HCT116 (cell line): ENCODE measurements around the gene ARHGDIA. TPM values are rescaled to one million over a fixed set of nuclear protein-coding genes. Genes with fewer than 3 reads are reported as not detected.
A peak's percentile ranks its signal among the peaks of the same experiment; 100 is the strongest.

ENCODE experiments used
- ATAC-seq: fragments of 200-7000 bp; cut with Tn5 transposase; 2 replicates; pipeline ENCODE4 v1.9.1; 2020; ENCODE audit warnings: mild to moderate bottlenecking, moderate library complexity
- BruUV-seq: library from RNA; stranded (reverse); fragments of 400-500 nt; replicated peaks from 2 replicates; lab custom pipeline; 2021; lab: Mats Ljungman, UMichigan
- CTCF ChIA-PET: fragments of 300-600 bp; sonication (Branson Sonifier 250); formaldehyde crosslinking; loops from one replicate; lab custom pipeline; 2021; ENCODE audit warnings: antibody characterized with exemption; lab: Charles Lee
- POLR2A ChIA-PET: fragments of 300-600, 350-600 bp; sonication (Branson Sonifier 250); formaldehyde crosslinking; loops from one replicate; lab custom pipeline; 2021; ENCODE audit warnings: antibody characterized with exemption; lab: Charles Lee
- RAD21 ChIA-PET, 2 experiments: fragments of 300-600 bp; sonication (Branson Sonifier 250); formaldehyde crosslinking; loops; one replicate each; lab custom pipeline; 2023; ENCODE audit warnings: low total read pairs in 2 of 2; ENCODE audit not compliant: uncharacterized antibody in 2 of 2, unreplicated experiment in 2 of 2, low non-redundant PET in 1 of 2; lab: Charles Lee
- DNase-seq: peaks from one replicate; pipeline ENCODE4 v3.0.0-alpha.2; 2010; ENCODE audit warnings: low read depth, low spot score
- H2AFZ ChIP-seq: fragments of 200-600 bp; shearing (Covaris generic), sonication (generic); 2 replicates; pipeline ENCODE4 v1.6.1; 2017; ENCODE audit warnings: low read depth, mixed run types, mixed read lengths, antibody characterized with exemption, low read length; ENCODE audit not compliant: poor library complexity, severe bottlenecking
- H3K27ac ChIP-seq: 2 replicates; pipeline ENCODE4 v1.5.1; 2012; ENCODE audit warnings: low read depth, low read length
- H3K27me3 ChIP-seq: fragments of 200-600 bp; sonication (generic); 2 replicates; pipeline ENCODE4 v1.6.1; 2016; ENCODE audit warnings: mixed run types, low read length, mixed read lengths; ENCODE audit not compliant: insufficient read depth
- H3K36me3 ChIP-seq, 2 experiments: fragments of 200-500 bp in 1 of 2; fragments of 200-600 bp in 1 of 2; sonication (Bioruptor generic) in 1 of 2; sonication (generic) in 1 of 2; 2 replicates each; pipeline versions ENCODE4 v1.5.1 to v1.6.1; 2014 to 2016; ENCODE audit warnings: low read length in 2 of 2, inconsistent platforms in 1 of 2, mixed read lengths in 1 of 2, mixed run types in 1 of 2; ENCODE audit not compliant: insufficient read depth in 2 of 2, control insufficient read depth in 1 of 2
- H3K4me1 ChIP-seq, 2 experiments: fragments of 200-600 bp in 1 of 2; sonication (generic) in 1 of 2; 2 replicates each; pipeline versions ENCODE4 v1.5.1 to v1.6.1; 2012 to 2017; ENCODE audit warnings: low read length in 2 of 2, inconsistent platforms in 1 of 2, mild to moderate bottlenecking in 1 of 2, mixed read lengths in 1 of 2, mixed run types in 1 of 2, moderate library complexity in 1 of 2; ENCODE audit not compliant: insufficient read depth in 2 of 2, control insufficient read depth in 1 of 2
- H3K4me2 ChIP-seq: fragments of 200-600 bp; sonication (generic); 2 replicates; pipeline ENCODE4 v1.6.1; 2017; ENCODE audit warnings: mixed run types, low read length, mixed read lengths
- H3K4me3 ChIP-seq, 2 experiments: fragments of 200-600 bp in 1 of 2; sonication (generic) in 1 of 2; replicated peaks in 1 of 2; 2 replicates each; pipeline ENCODE4 v1.5.1; 2011 to 2016; ENCODE audit warnings: low read length in 2 of 2, control low read depth in 1 of 2, low read depth in 1 of 2, mild to moderate bottlenecking in 1 of 2, mixed read lengths in 1 of 2, mixed run types in 1 of 2
- H3K79me2 ChIP-seq: fragments of 200-600 bp; sonication (generic); 2 replicates; pipeline ENCODE4 v1.6.1; 2017; ENCODE audit warnings: mild to moderate bottlenecking, mixed run types, low read length, moderate library complexity, mixed read lengths; ENCODE audit not compliant: insufficient read depth
- H3K9ac ChIP-seq: fragments of 200-600 bp; sonication (generic); 2 replicates; pipeline ENCODE4 v1.6.1; 2016; ENCODE audit warnings: low read length, mixed read lengths
- H3K9me2 ChIP-seq: fragments of 200-600 bp; sonication (generic), shearing (Covaris generic); 2 replicates; pipeline ENCODE4 v1.6.1; 2017; ENCODE audit warnings: mixed run types, mild to moderate bottlenecking, moderate library complexity; ENCODE audit not compliant: insufficient read depth
- H3K9me3 ChIP-seq, 2 experiments: fragments of 200-500 bp in 1 of 2; fragments of 200-600 bp in 1 of 2; sonication (Bioruptor generic) in 1 of 2; sonication (generic) in 1 of 2; 2 replicates each; pipeline ENCODE4 v1.6.1; 2014 to 2017; ENCODE audit warnings: low read length in 2 of 2, mixed read lengths in 2 of 2, inconsistent platforms in 1 of 2, low read depth in 1 of 2, mild to moderate bottlenecking in 1 of 2, mixed run types in 1 of 2, moderate library complexity in 1 of 2; ENCODE audit not compliant: control insufficient read depth in 1 of 2, insufficient read depth in 1 of 2
- H4K20me1 ChIP-seq: fragments of 200-600 bp; sonication (generic), shearing (Covaris generic); 2 replicates; pipeline ENCODE4 v1.6.1; 2017; ENCODE audit warnings: mixed run types, mild to moderate bottlenecking, moderate library complexity; ENCODE audit not compliant: insufficient read depth
- EZH2phosphoT487 ChIP-seq: fragments of 200-600 bp; IDR thresholded peaks from 2 replicates; pipeline ENCODE4 v1.6.1; 2018; ENCODE audit warnings: antibody characterized with exemption, borderline replicate concordance
- TCF7L2 ChIP-seq: IDR thresholded peaks from 2 replicates; pipeline ENCODE4 v1.7.0; 2011; ENCODE audit warnings: borderline replicate concordance, inconsistent platforms; ENCODE audit not compliant: insufficient read depth, insufficient read length; ENCODE audit errors: extremely low read depth
- YY1 ChIP-seq: IDR thresholded peaks from 2 replicates; pipeline ENCODE4 v1.6.1; 2011; ENCODE audit warnings: low read length, low read depth, moderate library complexity, mild to moderate bottlenecking; ENCODE audit not compliant: insufficient replicate concordance; ENCODE audit errors: extremely low read depth
- ZFX ChIP-seq: fragments of 450-650 bp; IDR thresholded peaks from 2 replicates; pipeline ENCODE4 v1.6.1; 2017
- ZNF274 ChIP-seq: fragments of 200-500 bp; sonication (Bioruptor generic); IDR thresholded peaks from 2 replicates; pipeline ENCODE4 v1.6.1; 2014; ENCODE audit warnings: mild to moderate bottlenecking, low read depth, low read length, inconsistent platforms
- intact Hi-C: fragments of 100-400 bp; cut with micrococcal nuclease; formaldehyde crosslinking; loops from 2 replicates; pipeline ENCODE4 v1.10.0; 2022
- total RNA-seq: library from RNA; stranded (reverse); gene quantifications from one replicate; pipeline ENCODE4 v1.2.1, GENCODE V29; 2021; ENCODE audit not compliant: unreplicated experiment

The ARHGDIA gene
- total RNA-seq, 1 experiment from 2014 or later, result 554 TPM

- peaks cover 7% of the 10 kb centered on the region; the same call in 1 of the 2 replicates for H4K20me1 ChIP-seq
- ChIA-PET POLR2A (no interaction called here), RAD21 (no interaction called here), CTCF (no interaction called here)
- H3K9me3 ChIP-seq, result no peaks in the 10 kb centered on the region
- H3K36me3 ChIP-seq, result peaks cover 40 to 71% of the 10 kb centered on the region in 2 experiments
- H3K9ac ChIP-seq, result no peak overlapping the region
- no peak overlapping the region for H2AFZ ChIP-seq
- no peak for DNase-seq
- H3K4me2 ChIP-seq, result no peak overlapping the region
- intact Hi-C loops, result no loop called here
- TF ChIP-seq ZFX (no peak), YY1 (no peak), EZH2phosphoT487 (no peak)
- TF ChIP-seq, all 23 proteins: peak for 0
- Histone ChIP-seq H3K4me1 (peaks cover 15 to 34% of the 10 kb centered on the region in 2 experiments), H3K27me3 (no peaks in the 10 kb centered on the region), H3K27ac (peak overlapping the region; percentile 97; the same call in 1 of the 2 replicates), H3K9me2 (no peaks in the 10 kb centered on the region), H3K79me2 (peaks cover 93% of the 10 kb centered on the region), H3K4me3 (no peak overlapping the region)
- no TSS peak for BruUV-seq
- no peak for ATAC-seq
These were observed 17.2 kb upstream of the ARHGDIA start for GRCh38 chr17:81888105-81888987.

- H3K4me3 ChIP-seq, result no peak overlapping the region
- TF ChIP-seq TCF7L2 (no peak), ZNF274 (no peak)
- H3K9me3 ChIP-seq, result no peaks in the 10 kb centered on the region
- peaks cover 44 to 88% of the 10 kb centered on the region in 2 experiments for H3K36me3 ChIP-seq
- ChIA-PET RAD21 (no interaction called here), POLR2A (no interaction called here), CTCF (no interaction called here)
- H3K9ac ChIP-seq, result no peak overlapping the region
- intact Hi-C loops, result no loop called here
- BruUV-seq, result no TSS peak
- no peaks in the 10 kb centered on the region for H3K27me3 ChIP-seq
- H4K20me1 ChIP-seq, result peaks cover 7% of the 10 kb centered on the region; the same call in 1 of the 2 replicates
- H3K27ac ChIP-seq, result peak overlapping the region; percentile 19; the same call in 1 of the 2 replicates
- peaks cover 10 to 27% of the 10 kb centered on the region in 2 experiments for H3K4me1 ChIP-seq
- no peak overlapping the region for H2AFZ ChIP-seq
- peaks cover 94% of the 10 kb centered on the region for H3K79me2 ChIP-seq
- DNase-seq (no peak), ATAC-seq (peak; percentile 28)
- H3K4me2 ChIP-seq, result no peak overlapping the region
- no peaks in the 10 kb centered on the region for H3K9me2 ChIP-seq
These were observed 14.9 kb upstream of the ARHGDIA start for GRCh38 chr17:81885869-81886548.
